ENCODE measurements around the gene COG6.

DNA sequence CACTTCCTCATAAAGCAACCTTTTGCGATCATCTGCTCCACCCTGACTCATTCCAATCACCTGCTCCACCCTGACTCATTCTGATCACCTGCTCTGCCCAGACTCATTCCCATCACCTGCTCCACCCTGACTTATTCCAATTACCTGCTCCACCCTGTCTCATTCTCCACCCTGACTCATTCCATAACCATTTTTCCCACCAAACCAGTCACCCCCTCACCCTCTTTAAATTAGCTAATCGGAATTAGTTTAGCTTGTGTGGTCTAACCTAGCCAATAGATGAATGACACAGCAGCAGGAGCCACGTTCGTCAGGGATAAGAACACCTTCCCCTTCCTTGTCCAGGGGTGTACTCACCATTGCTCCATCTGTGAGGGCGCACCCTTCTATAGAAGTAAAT lies 134.0 kb downstream of the COG6 start:
- TF ChIP-seq CTCF (IDR thresholded peaks at IDR 0.05) (no peak), POLR2A (IDR thresholded peaks at IDR 0.05) (no peak)
